ENCODE measurements around the gene PRPH2.

- no peak for TF ChIP-seq CTCF (IDR thresholded peaks at IDR 0.05; ENCODE audit: low read length)
- no peak for TF ChIP-seq EZH2 (IDR thresholded peaks at IDR 0.05; ENCODE audit: borderline replicate concordance, low read length)
Observed at GRCh38 chr6:42659806-42660205, 62.6 kb downstream of the PRPH2 start.

All from OCI-LY1 (cell line).